HepG2 (cell line): ENCODE data around the gene ARHGAP26. TPM values are rescaled to one million over a fixed set of nuclear protein-coding genes. Genes with fewer than 3 reads are reported as not detected.

ENCODE experiments used
- ATAC-seq: fragments of 200-7000 bp; cut with Tn5 transposase; 3 replicates; pipeline ENCODE4 v1.9.1; 2020; ENCODE audit warnings: mild to moderate bottlenecking, moderate library complexity
- BruUV-seq: library from RNA; stranded (reverse); fragments of 400-500 nt; replicated peaks from 2 replicates; lab custom pipeline; 2021; lab: Mats Ljungman, UMichigan
- CTCF ChIA-PET: fragments of 300-600 bp; formaldehyde crosslinking; extraction: SDS; loops from one replicate; lab custom pipeline; 2021; ENCODE audit warnings: low total read pairs, inconsistent platforms, low intra/inter-chr PET ratio; lab: Yijun Ruan, JAX
- POLR2A ChIA-PET: fragments of 350-600 bp; sonication (Branson Sonifier 250); formaldehyde crosslinking; loops from one replicate; lab custom pipeline; 2020; ENCODE audit warnings: antibody characterized with exemption, inconsistent platforms; lab: Yijun Ruan, JAX
- DNase-seq: peaks from one replicate; pipeline ENCODE4 v3.0.0-alpha.2; 2015; ENCODE audit warnings: low spot score
- FAIRE-seq: peaks from 3 replicates; lab custom pipeline; 2011; peaks lifted over from hg19 to GRCh38; lab: Jason Lieb, UNC
- H2AFZ ChIP-seq: one replicate; pipeline ENCODE4 v1.6.1; 2011; ENCODE audit warnings: low read length, inconsistent platforms
- H3K27ac ChIP-seq: fragments of 300-600 bp; 3 replicates; pipeline ENCODE4 v1.8.0; 2011; ENCODE audit warnings: mixed run types, mild to moderate bottlenecking, mixed read lengths, low read length, inconsistent platforms; ENCODE audit not compliant: insufficient read depth; ENCODE audit errors: extremely low read length
- H3K27me3 ChIP-seq, 2 experiments: fragments of 200-600 bp in 1 of 2; 2 replicates in 1 of 2; 3 replicates in 1 of 2; pipeline versions ENCODE4 v1.6.0 to v1.8.0; 2011; ENCODE audit warnings: low read length in 2 of 2, mild to moderate bottlenecking in 2 of 2, moderate library complexity in 2 of 2, inconsistent platforms in 1 of 2; ENCODE audit not compliant: insufficient read depth in 2 of 2, control insufficient read depth in 1 of 2
- H3K36me3 ChIP-seq, 2 experiments: fragments of 200-600 bp in 1 of 2; replicated peaks in 1 of 2; 2 replicates in 1 of 2; 3 replicates in 1 of 2; pipeline versions ENCODE4 v1.5.1 to v1.8.0; 2011; ENCODE audit warnings: low read length in 2 of 2, inconsistent platforms in 1 of 2; ENCODE audit not compliant: insufficient read depth in 2 of 2, control insufficient read depth in 1 of 2
- H3K4me1 ChIP-seq: 2 replicates; pipeline ENCODE4 v1.5.1; 2012; ENCODE audit warnings: low read length, inconsistent platforms; ENCODE audit not compliant: insufficient read depth
- H3K4me2 ChIP-seq: 2 replicates; pipeline ENCODE4 v1.6.0; 2011; ENCODE audit warnings: low read depth, low read length, inconsistent platforms
- H3K4me3 ChIP-seq, 3 experiments: fragments of 200-600 bp in 1 of 3; sonication (generic), shearing (Covaris generic) in 1 of 3; replicated peaks in 1 of 3; 2 replicates each; pipeline ENCODE4 v1.5.1; 2011 to 2016; ENCODE audit warnings: low read length in 3 of 3, inconsistent platforms in 2 of 3, low read depth in 2 of 3, mild to moderate bottlenecking in 2 of 3, control low read depth in 1 of 3, mixed read lengths in 1 of 3; ENCODE audit not compliant: insufficient read depth in 1 of 3
- H3K79me2 ChIP-seq: one replicate; pipeline ENCODE4 v1.6.1; 2011; ENCODE audit warnings: low read length, inconsistent platforms; ENCODE audit not compliant: insufficient read depth
- H3K9ac ChIP-seq: 2 replicates; pipeline ENCODE4 v1.6.0; 2011; ENCODE audit warnings: mild to moderate bottlenecking, low read depth, low read length, inconsistent platforms; ENCODE audit not compliant: insufficient read depth
- H3K9me3 ChIP-seq: 2 replicates; pipeline ENCODE4 v1.5.1; 2012; ENCODE audit warnings: mild to moderate bottlenecking, low read length
- H4K20me1 ChIP-seq: 2 replicates; pipeline ENCODE4 v1.6.0; 2011; ENCODE audit warnings: inconsistent platforms, mild to moderate bottlenecking, low read length, moderate library complexity; ENCODE audit not compliant: insufficient read depth
- ADNP ChIP-seq: sonication (generic); formaldehyde crosslinking; IDR thresholded peaks from 2 replicates; pipeline ENCODE4 v1.4.0; 2020; ENCODE audit warnings: missing genetic modification reagents
- AHR ChIP-seq: IDR thresholded peaks from 2 replicates; pipeline ENCODE4 v1.6.1; 2018; ENCODE audit warnings: missing genetic modification reagents, missing compliant biosample characterization
- EZH2 ChIP-seq: conservative IDR thresholded peaks from 2 replicates; pipeline ENCODE4 v1.6.1; 2012; ENCODE audit warnings: mild to moderate bottlenecking, low read depth, low read length, moderate library complexity
- ISL2 ChIP-seq: sonication (generic); formaldehyde crosslinking; IDR thresholded peaks from 2 replicates; pipeline ENCODE4 v1.5.0; 2020; ENCODE audit warnings: missing genetic modification reagents
- NCOA1 ChIP-seq: sonication (generic); formaldehyde crosslinking; IDR thresholded peaks from 2 replicates; pipeline ENCODE4 v1.9.0; 2021; ENCODE audit warnings: missing genetic modification reagents
- NFIC ChIP-seq: IDR thresholded peaks from 2 replicates; pipeline ENCODE4 v1.6.1; 2012; ENCODE audit warnings: mild to moderate bottlenecking, low read length, inconsistent platforms
- ONECUT2 ChIP-seq: sonication (generic); formaldehyde crosslinking; IDR thresholded peaks from 2 replicates; pipeline ENCODE4 v1.4.0; 2020; ENCODE audit warnings: missing genetic modification reagents
- REST ChIP-seq, 2 experiments: IDR thresholded peaks; 2 replicates each; pipeline ENCODE4 v1.6.1; 2011 to 2012; ENCODE audit warnings: low read length in 2 of 2, borderline replicate concordance in 1 of 2, low read depth in 1 of 2, mild to moderate bottlenecking in 1 of 2, moderate library complexity in 1 of 2
- SIX4 ChIP-seq: sonication (generic); formaldehyde crosslinking; IDR thresholded peaks from 2 replicates; pipeline ENCODE4 v1.4.0; 2020; ENCODE audit warnings: missing genetic modification reagents
- ZBTB7A ChIP-seq: sonication (generic); formaldehyde crosslinking; IDR thresholded peaks from 2 replicates; pipeline ENCODE4 v1.8.0; 2022; ENCODE audit warnings: mild to moderate bottlenecking, missing genetic modification reagents
- ZNF142 ChIP-seq: sonication (generic); formaldehyde crosslinking; IDR thresholded peaks from 2 replicates; pipeline ENCODE4 v1.4.0; 2020; ENCODE audit warnings: missing genetic modification reagents
- ZNF207 ChIP-seq: fragments of 450-650 bp; IDR thresholded peaks from 2 replicates; pipeline ENCODE4 v1.6.1; 2016; ENCODE audit warnings: antibody characterized with exemption, borderline replicate concordance
- WGBS: methylation state at CpG from one replicate; pipeline ENCODE4 v1.1.6; 2017; ENCODE audit warnings: low lambda C conversion rate; 5-methylcytosine and 5-hydroxymethylcytosine counted together
- in situ Hi-C: cut with HindIII; loops from 2 replicates; pipeline ENCODE4 v1.10.0; 2017; ENCODE audit warnings: low pct_unique_long_range_greater_than_20kb; ENCODE audit not compliant: extremely low pct_ligation_motif_present
- intact Hi-C: fragments of 100-400 bp; cut with micrococcal nuclease; formaldehyde crosslinking; loops from one replicate; pipeline ENCODE4 v1.10.0; 2022; ENCODE audit not compliant: unreplicated experiment
- polyA plus RNA-seq, 8 experiments: library from polyadenylated mRNA; depleted of rRNA in 3 of 8; stranded (reverse) in 7 of 8; unstranded in 1 of 8; fragments of >200 nt; fragmentation: Illumina TruSeq in 4 of 8; extraction: Trizol in 4 of 8; gene quantifications; 2 replicates each; pipeline versions ENCODE4 v1.2.1 to v1.2.3, GENCODE V29; 2011 to 2016; ENCODE audit warnings: low read depth in 4 of 8, missing spikeins in 1 of 8, mixed read lengths in 1 of 8; ENCODE audit not compliant: insufficient read depth in 1 of 8
- total RNA-seq, 5 experiments: library from RNA; depleted of rRNA; stranded (reverse); fragments of >200 nt; fragmentation: Illumina TruSeq; extraction: Trizol; gene quantifications; 2 replicates each; pipeline ENCODE4 v1.2.3, GENCODE V29; 2016; ENCODE audit warnings: low read depth in 1 of 5
- TF ChIP-seq, protein P1 (sequence below): sonication (generic); formaldehyde crosslinking; IDR thresholded peaks from 2 replicates; pipeline ENCODE4 v1.5.0; 2020; ENCODE audit warnings: missing genetic modification reagents, mild to moderate bottlenecking, borderline replicate concordance

The ARHGAP26 gene
- total and polyA plus RNA-seq, 2 of the 13 experiments (the other 11 are each of a cell fraction or from before 2014, with no cell fraction given), result 9.6 to 18.2 TPM

DNA sequence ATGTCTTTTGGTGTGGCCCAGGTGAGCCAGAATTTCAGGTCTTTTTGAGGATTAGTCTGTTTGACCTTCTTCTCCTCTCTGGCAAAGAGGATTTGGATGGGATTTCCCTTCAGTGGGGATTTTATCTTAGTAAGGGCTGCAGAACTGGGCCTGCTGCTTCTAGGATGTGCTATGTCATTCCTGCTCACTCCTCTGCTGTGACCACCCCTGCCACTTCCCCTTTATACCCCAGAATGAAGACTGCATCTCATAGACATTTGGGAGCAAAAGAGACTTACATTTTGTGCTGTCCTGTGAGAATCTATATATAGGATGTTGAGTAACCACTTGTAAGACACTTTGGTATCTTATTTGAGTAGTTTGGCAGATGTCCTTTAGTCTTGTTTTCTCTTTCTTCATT is 76.2 kb downstream of the ARHGAP26 start (continued):
- no peak for TF ChIP-seq ZNF142

DNA sequence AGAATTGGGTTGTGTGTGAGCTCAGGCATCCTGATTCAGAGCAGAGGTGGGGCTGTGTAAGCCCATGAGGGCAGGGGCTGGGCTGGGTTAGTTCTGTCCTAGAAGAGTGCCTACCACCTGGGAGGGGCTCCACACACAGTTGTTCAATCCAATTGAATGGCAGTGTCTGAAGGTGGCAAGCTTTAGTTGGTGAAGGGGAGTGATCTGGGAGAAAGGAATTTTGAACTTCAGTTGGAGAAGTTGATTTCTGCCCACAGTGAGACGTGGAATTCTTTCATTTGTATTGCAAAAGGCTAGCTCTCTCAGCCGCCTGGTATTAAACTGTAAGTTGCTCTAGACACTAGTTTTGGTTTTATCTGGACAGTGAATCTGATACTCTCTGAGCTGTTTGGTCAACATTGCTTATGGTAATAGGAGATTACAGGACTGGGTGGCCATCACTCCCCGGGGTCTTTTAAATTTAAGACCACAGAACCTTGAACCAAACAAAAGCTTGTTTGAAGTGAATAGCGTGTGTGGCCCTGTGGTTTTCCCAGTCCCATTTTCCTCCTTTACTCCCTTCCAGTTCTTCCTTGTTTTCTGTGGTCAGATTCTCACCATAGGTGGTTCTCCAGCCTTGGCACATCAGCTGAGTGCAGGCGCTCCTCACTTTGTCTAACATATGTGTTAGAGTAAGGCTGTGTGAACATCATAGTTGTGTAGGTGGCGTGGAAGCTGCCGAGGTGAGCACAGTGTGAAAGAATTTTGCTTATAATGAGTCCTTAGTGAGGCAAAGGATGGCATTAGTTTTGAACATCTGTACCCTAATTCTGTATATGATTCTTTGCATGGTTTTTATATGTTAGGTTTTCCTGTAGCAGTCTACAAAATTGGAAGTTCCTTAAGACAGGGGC is 78.0 kb downstream of the ARHGAP26 start:
- peak; percentile 43; the same call in 2 of the 3 replicates for ATAC-seq
- no peak overlapping the region for H3K4me2 ChIP-seq
- BruUV-seq, result no TSS peak
- in situ Hi-C loops (no loop called here), intact Hi-C loops (no loop called here)
- no peaks in the 10 kb centered on the region for H3K27me3 ChIP-seq
- FAIRE-seq, result no peak
- H2AFZ ChIP-seq, result no peak overlapping the region
- H3K9me3 ChIP-seq, result no peaks in the 10 kb centered on the region
- peaks cover 48% of the 10 kb centered on the region for H3K79me2 ChIP-seq
- H4K20me1 ChIP-seq, result no peaks in the 10 kb centered on the region
- POLR2A ChIA-PET, result interaction anchor here (1.1 to 1.2 kb wide), 2 partner anchors 14 to 77 kb away, joined by 3 to 4 read pairs; partner anchors contain the start of gene ARHGAP26
- no peak for DNase-seq
- no peaks in the 10 kb centered on the region for H3K36me3 ChIP-seq
- CTCF ChIA-PET, result no interaction called here
- 85% methylated on average over 7 of the region's 7 CpGs for WGBS
- H3K4me3 ChIP-seq, result no peak overlapping the region
- no peak overlapping the region for H3K9ac ChIP-seq
- peaks cover 42% of the 10 kb centered on the region for H3K4me1 ChIP-seq
- H3K27ac ChIP-seq, result no peak overlapping the region
- TF ChIP-seq, protein P1, sequence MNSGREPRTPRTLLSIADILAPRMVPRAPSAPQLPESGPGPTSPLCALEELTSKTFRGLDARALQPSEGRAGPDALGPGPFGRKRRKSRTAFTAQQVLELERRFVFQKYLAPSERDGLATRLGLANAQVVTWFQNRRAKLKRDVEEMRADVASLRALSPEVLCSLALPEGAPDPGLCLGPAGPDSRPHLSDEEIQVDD (CRISPR knock-in tag), result no peak
- TF ChIP-seq ADNP (CRISPR knock-in tag) (no peak), NCOA1 (CRISPR knock-in tag) (no peak), AHR (CRISPR knock-in tag) (no peak), ISL2 (no peak), ZBTB7A (CRISPR knock-in tag) (no peak), REST (IDR thresholded peaks at IDR 0.05; ENCODE audit: borderline replicate concordance in 1 of 2, low read depth in 1 of 2, low read length in 2 of 2) (no peak), ZNF207 (no peak), EZH2 (no peak), ONECUT2 (no peak), SIX4 (CRISPR knock-in tag) (no peak), NFIC (no peak)
